Inferior parietal cortex (tissue), 1 donor: ENCODE measurements around the gene KLK7.
"Not testable (repeated sequence)": the region's sequence is repeated elsewhere in the genome, so short reads cannot be mapped to it uniquely, and the experiment has no call there.

Experiments
- DNase-seq: peaks from one replicate; pipeline ENCODE4 v3.0.0-alpha.2; 2016; ENCODE audit errors: extremely low spot score

Gene KLK7

DNA sequence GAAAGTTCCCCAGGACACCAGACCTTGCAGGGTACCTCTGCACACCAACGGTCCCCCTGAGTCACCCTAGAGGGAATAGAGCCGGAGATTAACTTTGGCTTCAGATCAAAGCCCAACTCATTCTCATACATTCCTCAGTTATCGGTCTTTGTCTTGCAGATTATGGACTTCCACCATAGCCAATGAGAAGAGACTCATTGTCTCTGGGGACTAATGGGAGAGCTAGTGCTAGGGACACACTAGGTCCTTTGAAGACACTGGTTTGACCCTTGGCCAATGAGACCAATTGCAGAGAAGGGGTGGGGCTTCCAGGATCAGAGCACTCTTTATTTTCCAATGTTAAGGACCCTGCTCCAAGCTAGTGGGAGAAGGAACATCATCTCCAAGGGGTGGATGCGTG is 6.1 kb downstream of the KLK7 start:
- no peak for DNase-seq

DNA sequence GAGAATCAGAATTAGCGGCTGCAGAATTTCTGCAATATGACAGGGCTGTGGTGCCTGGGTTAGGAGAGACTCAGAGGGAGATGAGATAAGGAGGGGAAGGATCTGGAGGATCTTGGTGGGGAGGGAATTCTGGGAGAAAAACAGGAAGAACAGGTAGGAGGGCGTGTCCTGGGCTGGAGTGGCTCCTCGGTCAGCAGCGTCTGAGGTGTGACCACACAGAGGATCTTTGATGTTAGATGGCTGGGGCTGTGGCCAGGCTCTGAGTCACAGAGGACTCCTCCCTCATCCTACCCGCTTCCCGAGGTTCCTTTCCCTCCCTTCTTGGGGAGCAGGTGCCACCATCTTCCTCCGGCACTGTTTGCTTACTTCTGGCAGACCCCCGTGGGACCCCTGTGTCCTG is 8.0 kb downstream of the KLK7 start:
- DNase-seq = no peak

DNA sequence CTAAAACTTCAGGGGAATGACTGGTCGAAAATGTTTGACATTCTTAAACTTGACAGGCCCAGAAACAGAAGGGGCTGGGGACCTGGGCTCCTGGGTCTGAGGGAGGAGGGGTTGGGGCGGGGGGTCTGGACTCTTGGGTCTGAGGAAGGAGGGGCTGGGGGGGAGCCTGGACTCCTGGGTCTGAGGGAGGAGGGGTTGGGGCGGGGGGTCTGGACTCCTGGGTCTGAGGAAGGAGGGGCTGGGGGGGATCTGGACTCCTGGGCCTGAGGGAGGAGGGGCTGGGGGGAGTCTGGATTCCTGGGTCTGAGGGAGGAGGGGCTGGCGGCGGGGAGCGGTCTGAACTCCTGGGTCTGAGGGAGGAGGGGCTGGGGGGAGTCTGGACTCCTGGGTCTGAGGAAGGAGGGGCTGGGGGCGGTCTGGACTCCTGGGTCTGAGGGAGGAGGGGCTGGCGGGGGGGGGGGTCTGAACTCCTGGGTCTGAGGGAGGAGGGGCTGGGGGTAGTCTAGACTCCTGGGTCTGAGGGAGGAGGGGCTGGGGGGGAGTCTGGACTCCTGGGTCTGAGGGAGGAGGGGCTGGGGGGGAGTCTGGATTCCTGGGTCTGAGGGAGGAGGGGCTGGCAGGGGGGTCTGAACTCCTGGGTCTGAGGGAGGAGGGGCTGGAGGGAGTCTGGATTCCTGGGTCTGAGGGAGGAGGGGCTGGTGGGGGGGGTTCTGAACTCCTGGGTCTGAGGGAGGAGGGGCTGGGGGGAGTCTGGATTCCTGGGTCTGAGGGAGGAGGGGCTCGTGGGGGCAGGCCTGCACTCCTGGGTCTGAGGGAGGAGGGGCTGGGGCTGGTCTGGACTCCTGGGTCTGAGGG is 8.8 kb downstream of the KLK7 start:
- no peak for DNase-seq

DNA sequence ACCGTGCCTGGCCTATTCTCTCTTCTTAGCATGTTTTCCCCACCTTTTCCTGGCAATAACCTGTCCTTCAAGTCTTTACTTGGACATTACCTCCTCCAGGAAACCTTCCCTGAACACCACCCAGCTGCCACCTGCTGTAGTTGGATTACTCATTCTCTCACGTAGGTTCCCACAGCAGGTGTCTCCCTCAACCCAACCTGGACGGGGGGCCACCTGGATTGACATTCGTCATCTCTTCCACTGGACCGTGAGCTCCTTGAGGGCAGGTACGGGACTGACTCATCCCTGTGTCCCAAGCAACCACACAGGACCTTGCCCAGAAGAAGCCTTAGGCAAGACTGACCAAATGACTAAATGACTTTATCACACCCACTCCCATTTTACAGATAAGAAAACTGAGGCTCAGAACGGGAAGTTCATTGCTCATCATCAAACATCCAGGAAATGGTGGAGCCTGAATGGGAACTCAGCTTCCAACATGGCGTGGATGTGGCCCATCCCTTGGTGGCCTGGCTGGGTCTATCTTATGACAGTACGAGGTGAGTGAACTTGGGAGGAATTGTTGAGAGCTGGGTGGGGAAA is 10.8 kb downstream of the KLK7 start:
- no peak for DNase-seq

DNA sequence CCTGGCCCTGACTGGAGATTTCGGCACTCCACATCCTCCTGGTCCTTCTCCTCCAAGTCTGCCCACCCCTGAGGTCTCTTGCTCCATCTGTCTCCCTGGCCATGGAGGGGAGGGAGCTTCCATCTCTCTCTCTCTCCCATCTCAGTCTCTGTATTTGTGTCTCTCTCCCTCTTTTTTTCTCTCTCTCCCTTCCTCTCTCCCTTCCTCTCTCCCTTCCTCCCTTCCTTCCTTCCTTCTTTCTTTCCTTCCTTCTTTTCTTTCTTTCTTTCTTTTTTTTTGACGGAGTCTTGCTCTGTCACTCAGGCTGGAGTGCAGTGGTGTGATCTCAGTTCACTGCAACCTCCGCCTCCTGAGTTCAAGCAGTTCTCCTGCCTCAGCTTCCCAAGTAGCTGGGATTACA is 13.9 kb downstream of the KLK7 start:
- DNase-seq = not testable (repeated sequence)

DNA sequence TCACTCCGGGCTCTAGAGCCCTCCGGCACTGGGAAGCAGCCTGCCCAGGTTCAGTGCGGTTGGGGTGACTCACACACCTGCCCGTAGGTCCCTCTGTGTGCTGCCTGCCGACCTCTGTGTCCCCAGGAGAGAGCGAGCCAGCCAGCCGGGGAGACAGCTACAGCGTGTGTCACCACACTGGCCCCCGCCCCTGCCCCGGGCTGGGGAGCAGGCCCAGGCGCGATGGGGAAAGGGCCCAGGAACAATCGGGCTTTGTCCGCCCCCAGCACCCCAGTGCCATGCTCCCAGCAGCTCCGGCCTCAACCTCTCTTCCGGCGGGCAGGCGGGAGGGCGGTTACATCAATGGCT is 14.3 kb downstream of the KLK7 start, which contains the start of gene KLK6:
TSS of gene KLK6 (minus strand) at position 179 of the 348 bp plus-strand sequence. CDS start 1,487 bp downstream, outside the sequence.
- DNase-seq = peak; percentile 66

DNA sequence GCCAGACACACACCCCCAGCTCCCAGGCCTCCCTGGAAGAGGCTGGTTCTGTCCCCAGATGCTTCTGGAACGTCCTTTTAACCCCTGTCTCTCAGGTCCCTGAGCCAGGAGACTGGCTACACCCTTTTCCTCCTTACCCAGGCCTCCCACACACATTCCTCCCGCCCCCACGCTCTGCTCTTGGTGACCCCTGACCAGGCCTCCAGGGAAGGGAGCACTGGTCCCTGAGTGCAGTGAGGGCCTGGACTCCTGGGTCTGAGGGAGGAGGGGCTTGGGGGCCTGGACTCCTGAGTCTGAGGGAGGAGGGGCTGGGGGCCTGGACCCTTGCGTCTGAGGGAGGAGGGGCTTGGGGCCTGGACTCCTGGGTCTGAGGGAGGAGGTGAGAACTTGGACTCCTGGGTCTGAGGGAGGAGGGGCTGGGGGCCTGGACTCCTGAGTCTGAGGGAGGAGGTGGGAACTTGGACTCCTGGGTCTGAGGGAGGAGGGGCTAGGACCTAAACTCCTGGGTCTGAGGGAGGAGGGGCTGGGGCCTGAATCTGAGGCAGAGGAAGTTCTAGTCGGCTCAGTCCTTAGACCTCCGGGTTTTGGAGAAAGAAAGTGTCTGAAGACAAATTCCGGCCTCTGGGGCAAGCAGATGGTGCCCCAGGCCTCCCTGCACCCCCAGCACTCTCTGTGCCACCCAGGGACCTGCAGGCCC is 14.9 kb downstream of the KLK7 start:
- DNase-seq = no peak

DNA sequence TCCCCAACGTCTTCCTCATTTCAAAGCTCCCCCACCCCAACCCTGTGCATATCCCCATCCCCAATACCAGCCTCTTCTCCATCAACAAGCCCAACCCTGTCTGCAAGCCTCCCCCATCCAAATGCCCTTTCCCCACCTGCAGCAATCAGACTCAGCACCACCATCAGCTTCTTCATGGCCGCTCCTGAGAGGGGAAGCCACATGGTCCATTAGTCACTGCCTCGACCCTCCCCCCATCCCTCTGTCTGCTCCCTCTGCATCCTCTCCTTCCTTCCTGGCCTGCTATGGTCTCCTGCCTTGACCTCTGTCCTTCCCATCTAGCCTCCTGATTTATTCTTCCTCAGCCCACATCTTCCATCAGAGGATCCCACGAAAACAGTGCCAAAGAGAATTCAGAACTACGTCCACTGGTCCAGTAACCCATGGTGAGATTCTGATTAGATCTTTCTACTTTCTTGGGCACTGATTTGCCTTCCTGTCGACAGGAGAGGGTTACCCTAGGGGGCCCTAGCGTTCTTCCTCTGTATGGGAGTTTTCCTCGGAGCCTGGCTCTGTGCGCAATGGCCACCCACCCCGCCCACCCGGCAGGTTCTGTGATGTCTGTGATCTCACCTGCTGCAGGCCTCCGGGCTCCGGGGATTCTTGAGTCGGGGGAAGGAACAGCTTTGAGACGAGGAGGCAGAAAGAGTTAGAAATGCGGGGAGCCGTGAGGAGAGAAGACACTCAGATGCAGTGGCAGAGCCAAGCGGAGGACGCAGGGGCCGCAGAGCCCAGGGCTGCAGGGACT is 15.6 kb downstream of the KLK7 start:
- peak; percentile 9 for DNase-seq

DNA sequence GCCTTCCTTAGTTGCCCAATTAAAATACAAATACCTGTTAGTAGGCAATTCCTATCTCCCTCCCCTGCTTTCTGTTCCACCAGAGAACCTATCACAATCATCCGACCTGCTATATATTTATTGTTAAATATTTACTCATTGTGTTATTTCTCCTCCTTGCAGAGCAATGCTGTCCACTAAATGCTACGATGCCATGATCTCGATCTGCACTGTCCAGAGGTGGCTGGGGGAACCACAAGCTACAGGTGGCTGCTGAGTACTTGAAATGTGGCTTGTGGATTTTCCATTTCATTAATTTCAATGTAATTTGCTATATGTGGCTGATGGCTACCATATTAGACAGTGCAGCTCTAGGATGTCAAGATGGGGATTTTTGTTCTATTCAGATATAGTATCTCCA is 19.5 kb downstream of the KLK7 start:
- DNase-seq = no peak

DNA sequence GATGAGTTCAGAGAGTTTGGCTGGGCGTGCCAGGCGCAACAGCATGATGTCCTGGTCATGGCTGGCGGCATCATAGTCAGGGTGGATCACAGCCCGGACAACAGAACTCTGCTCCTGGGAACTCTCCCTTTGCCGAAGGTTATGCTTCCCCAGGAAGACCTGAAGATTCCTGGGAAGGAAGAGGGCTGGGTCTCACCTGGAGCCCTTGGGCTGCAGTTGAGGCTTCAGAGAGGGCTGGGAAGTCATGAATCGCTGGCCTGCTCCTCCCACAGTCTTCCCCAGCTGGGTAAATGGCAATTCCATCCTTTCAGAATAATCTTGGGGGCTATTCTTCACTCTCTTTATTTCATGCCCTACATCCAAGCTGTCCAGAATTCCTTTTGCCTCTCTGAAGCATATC is 20.3 kb downstream of the KLK7 start:
- DNase-seq = no peak

DNA sequence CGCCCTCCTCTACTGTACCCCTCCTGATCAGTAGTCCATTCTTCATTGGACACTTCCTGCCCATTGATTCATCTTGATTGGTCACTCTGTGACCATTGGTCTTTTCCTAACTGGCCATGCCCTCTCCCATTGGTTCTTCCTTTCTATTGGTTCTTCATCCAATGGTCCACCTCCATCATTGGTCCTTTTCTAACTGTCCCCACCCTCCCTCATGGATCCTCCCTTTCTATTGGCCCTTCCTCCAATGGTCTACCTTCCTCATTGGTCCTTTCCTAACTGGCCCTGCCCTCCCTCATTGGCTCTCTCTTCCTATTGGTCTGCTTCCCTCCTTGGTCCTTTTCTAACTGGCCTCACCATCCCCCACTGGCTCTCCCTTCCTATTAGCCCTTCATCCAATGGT is 21.5 kb downstream of the KLK7 start:
- DNase-seq = no peak

DNA sequence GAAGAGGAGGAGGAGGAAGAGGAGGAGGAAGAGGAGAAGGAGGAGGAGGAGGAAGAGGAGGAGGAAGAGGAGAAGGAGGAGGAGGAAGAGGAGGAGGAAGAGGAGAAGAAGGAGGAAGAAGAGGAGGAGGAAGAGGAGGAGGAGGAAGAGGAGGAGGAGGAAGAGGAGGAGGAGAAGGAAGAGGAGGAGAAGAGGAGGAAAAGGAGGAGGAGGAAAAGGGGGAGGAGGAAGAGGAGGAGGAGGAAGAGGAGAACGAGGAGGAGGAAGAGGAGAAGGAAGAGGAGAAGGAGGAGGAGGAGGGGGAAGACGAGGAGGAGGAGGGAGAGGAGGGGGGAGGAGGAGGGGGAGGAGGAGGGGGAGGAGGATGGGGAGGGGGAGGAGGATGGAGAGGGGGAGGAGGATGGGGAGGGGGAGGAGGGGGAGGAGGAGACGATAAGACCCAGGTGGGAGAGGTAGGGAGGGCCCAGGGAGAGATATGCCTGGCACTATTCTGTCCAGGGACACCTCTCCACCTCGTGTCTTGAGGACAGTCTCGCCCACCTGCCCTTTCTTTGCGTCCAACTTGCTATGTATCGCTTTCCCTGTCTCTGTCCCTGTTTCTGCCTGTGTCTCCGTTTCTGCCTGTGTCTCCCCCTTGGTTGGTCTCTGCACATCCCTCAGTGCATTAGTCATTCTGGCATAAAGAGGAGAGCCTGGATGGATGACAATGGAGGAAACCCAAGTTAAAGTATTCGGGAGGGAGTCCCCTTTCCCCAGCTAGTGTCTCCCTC is 23.8 kb downstream of the KLK7 start:
- no peak for DNase-seq

DNA sequence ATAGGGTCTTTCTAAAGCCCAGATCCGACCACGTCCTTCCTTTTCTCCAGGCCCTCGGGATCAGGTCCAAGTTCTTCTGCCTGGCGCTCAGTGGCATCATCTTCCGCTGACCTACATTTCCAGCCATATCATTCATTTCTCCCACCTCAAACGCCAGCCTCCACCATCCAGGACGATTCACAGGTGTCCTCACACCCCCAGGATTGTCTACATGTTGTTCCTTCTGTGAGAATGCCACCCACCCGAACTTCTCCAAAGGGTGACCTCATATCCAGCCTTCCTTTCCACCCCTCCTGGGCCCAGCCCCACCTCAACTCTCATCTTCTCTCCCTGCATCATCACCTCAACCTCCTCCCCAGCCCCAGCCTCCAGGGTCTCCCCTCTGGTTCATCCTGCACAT is 26.1 kb downstream of the KLK7 start:
- DNase-seq = no peak

DNA sequence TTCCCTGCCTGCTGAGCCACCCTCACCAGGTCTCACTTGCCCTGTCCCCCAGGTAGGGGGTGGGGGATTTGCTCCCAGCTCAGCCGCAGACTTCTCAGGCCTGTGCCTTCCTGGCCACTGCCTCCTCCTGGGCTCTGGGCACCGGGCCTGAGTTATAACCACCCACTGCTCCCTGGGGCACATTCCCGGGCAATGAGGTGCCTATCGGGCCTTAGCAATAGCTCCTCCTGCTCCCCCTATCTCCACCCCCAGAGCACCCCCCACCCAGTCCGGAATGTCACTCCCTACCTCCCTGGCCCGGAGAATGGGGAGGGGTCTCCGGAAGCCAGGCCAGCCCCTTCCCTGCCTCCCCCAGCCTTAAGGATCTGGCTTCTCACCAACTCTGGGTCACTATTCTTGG is 30.8 kb downstream of the KLK7 start, which contains the start of gene KLK5:
TSS of gene KLK5 (minus strand) at position 129 of the 400 bp plus-strand sequence. CDS start 381 bp downstream, outside the sequence.
- DNase-seq = no peak

DNA sequence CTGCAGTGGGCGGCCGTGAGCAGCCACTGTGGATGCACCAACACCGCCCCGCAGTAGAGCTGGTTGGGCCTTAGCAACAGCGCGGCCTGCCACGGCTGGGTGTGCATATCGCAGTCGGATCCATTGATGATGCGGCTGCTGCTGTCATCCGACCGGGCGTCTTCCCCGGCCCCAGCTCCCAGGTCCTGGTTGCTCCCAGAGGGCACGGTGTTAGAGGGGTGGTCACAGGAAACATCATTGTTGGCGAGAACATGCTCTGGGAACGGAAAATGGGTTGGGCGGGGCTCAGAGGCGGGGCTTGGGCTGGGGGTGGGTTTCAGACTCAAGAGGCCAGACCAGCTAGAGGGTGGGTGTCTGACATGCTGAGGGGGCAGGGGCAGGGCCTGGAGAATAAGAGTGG is 33.9 kb downstream of the KLK7 start:
- DNase-seq = no peak

DNA sequence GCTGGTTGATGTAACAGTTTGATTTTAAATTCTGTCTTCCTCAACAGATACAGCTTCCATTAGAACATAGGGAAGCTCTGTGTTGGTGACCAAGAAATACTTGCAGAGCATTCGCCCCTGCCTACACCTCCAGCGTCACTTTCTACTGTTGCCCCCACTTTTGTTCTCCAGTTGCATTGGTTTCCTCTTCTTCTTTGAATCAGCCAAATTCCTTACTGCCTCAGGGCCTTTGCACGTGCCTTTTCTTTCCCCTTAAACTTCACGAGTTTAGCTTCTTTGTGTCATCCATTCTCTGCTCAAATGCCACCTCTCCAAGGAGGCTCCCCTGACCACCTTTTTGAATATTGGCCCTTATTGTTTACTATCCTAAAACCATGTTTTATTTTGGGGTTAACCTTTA is 36.6 kb downstream of the KLK7 start:
- no peak for DNase-seq

DNA sequence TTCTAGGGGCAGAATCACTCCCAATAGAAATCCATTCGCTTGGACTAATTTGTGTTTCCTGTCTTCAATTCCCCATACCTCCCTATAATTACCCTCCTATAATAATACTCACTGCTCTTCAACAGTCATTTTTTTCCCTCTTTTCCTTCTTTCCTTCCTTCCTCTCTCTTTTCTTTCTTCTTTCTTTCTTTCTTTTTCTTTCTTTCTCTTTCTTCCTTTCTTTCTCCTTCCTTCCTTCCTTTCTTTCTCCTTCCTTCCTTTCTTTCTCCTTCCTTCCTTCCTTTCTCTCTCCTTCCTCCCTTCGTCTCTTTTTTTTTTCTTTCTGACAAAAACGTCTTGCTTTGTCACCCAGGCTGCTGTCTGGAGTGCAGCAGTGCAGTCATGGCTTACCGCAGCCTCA is 38.9 kb downstream of the KLK7 start:
- no peak for DNase-seq

DNA sequence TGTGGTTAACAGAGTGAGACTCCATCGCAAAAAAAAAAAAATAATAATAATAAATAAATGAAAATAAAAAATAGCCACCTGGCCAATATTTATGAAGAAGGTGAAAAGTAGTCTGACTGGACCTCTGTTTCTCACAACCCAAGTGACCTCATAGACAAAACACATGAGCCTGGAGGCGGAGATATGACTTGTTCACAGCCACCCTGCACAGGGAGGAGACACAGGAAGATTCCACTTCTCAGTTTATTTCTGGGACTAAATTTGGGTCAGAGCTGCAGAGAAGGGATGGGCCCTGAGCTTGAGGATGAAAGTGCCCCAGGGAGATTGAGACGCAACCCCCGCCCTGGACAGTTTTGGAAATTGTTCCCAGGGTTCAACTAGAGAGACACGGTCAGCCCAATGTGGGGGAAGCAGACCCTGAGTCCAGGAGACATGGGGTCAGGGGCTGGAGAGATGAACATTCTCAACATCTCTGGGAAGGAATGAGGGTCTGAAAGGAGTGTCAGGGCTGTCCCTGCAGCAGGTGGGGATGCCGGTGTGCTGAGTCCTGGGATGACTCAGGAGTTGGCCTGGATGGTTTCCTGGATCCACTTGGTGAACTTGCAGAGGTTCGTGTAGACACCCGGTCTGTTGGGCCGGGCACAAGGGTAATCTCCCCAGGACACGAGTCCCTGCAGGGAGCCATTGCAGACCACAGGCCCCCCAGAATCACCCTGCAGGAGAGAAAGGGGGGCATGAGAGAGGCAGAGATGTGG is 40.5 kb downstream of the KLK7 start:
- DNase-seq = no peak

DNA sequence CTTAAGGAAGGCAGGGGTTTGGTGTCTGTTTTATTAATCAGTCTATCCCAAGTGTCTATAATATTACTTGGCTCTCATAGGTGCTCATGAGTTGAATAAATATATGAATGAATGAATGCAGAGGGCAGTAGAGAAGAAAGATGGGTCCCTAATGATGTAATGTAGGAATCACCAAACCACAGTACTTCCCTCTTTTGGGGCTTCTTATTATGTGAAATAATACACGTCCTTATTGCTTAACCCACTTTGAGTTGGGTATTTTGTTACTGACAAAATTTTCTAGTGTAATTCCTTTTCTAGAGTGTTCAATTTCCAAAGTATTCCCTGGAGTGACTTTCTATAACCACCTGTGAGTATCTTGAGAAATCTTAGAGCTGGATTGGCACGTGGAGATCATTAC is 44.1 kb downstream of the KLK7 start:
- DNase-seq = no peak

DNA sequence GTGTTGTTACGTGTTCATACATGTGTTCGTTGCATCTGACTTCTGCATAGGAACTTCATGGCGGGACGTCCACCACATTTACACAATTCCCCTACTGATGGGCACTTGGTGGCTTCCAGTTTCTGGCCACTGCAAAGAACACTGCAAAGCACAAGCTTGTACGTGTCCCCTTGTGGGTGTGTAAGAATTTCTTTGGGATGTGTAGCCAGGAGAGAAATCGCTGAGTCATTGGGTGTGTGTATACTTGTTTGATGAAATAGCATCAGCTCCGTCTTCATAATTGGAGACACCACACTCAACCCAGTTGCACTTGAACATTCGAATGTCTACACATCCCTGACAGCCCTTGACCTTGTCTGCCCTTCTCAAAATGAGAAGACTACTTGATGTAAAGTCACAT is 50.1 kb downstream of the KLK7 start:
- no peak for DNase-seq

DNA sequence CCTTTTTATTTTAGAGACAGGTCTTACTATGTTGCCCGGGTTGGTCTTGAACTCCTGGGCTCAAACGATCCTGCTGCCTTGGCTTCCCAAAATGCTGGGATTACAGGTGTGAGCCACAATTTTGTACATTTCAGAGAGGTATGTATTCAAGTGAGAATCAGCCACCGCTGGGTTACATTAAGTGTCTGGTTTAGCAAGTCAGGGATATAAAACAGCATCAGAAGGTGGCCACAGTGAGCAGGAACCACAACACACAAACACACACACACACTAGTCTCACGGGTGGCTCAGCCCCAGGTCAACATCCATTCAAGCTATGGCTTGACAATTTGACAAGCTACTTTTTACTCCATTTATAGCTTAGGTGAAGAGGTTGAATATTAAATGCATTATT is 51.0 kb downstream of the KLK7 start:
- no peak for DNase-seq
